ENCODE results near the gene SND1. TPM values are rescaled to one million over a fixed set of nuclear protein-coding genes. Genes with fewer than 3 reads are reported as not detected.

Gene SND1
- polyA plus RNA-seq, 3 donors: 67.1 to 171 (median 69.6) TPM

DNA sequence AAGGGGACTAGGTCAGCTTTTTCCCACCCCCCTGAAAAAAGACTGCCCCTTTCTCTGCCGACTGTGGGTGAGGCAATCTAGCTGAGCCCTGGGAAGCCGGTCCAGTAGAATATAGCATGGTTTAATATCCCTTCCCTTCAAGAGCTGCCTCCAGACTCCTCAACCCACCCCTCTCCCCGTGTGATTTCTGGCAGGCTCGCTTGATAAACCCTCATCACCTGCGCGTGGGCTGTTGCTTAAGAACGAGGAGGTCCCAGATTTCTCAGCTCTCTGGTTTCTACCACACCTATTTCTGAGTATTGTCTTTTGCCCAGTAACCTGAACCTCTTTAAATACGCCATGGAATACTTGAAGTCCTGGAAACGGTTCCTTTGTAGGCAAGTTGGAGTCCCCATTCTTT lies 381.3 kb downstream of the SND1 start:
- WGBS, 3 donors: 62 to 90% (median 85%) methylated on average over 9 of the region's 9 CpGs
- no peak overlapping the region for H3K27ac ChIP-seq (ENCODE audit: low read depth, low read length)

DNA sequence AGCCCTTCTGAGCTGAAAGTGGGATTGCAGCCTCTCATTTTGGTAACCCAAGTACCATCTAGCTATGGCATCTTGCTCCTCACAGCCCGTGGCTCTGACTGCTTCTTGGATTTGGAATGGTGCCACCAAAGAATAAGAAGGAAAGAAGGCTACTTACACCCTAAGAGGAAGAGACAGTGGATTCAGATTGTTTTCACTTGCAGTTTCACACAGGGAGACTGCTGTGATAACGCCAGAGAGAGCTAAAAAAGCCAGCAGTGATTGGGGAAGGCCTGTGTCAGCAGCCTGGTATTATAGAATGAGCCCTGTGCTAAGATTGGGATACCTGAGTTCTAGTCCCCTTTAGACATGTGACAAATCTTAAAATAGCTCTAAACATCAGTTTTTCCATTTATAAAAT lies 382.8 kb downstream of the SND1 start:
- H3K27ac ChIP-seq (ENCODE audit: low read depth, low read length): no peak overlapping the region
- 56 to 76% (median 57%) methylated on average over 2 of the region's 2 CpGs for WGBS, 3 donors

DNA sequence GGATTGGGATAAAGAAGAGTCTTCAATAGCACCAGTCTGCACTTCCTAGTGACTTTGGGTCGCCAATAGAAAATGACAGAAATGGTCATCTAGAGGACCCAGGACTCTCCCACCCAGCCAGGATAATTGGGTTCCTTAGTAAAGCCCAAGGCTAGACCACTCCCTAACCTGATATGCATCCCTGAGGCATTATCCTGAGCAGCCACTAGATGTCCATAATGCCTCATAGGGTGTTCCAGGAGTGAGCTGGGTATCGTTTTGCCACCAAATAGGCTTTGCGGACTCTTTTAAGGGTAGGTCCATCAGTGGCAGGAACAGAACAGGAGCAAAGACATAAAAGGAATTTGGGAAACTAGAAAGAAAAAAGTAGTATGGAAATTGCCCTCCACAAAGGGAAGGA lies 383.7 kb downstream of the SND1 start:
- 82 to 89% (median 85%) methylated on average over 3 of the region's 3 CpGs for WGBS, 3 donors
- H3K27ac ChIP-seq (ENCODE audit: low read depth, low read length): no peak overlapping the region

DNA sequence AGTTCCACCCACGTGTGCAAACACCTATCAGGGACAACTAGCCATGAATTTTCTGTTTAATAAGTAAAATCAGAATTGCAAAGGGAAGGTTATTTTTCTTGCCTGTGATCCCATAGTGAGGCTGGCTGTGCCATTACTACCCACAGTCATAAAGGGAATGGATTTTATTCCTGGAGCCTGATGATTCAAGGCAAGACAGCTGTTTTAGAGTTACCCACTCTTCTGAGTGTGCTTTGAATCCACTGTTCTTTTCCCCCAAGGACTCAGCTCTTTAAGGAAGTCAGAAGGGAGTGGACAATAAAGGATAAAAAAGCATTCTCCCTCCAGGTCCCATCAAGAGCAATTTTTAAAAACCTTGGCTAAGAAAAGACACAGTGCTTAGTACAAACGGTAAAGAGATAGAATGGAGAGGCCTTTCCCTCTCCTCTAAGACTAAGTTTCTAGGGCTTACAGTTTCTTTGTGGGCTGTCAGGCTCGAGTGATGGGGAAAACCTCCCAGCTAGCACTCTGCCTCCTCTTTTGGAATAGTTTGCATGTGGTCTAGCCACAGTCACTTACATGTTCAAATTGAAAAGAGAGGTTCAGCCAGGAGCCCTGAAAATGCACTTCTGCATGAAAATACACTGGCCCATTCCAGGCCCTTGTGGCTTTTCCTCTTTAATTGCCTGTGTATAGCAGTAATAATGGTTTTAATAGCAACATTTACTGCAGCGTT lies 384.4 kb downstream of the SND1 start:
- WGBS, 3 donors: 80 to 89% (median 89%) methylated on average over 4 of the region's 4 CpGs
- H3K27ac ChIP-seq (ENCODE audit: low read depth, low read length): no peak overlapping the region

DNA sequence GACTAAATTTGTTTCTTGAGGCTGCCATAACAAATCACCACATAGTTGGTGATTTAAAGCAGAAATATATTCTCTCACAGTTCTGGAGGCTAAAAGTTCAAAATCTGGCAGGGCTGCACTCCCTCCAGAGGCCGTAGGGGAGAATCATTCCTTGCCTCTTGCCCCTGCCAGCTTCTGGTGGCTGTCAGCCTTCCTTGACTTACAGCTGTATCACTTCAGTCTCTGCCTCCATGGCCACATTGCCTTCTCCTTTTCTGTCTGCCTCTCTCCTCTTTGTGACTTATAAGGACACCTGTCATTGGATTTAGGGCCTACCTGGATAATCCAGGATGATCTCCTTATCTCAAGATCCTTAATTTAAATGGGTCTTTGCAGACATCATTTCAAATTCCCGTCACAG lies 385.1 kb downstream of the SND1 start:
- no peak overlapping the region for H3K27ac ChIP-seq (ENCODE audit: low read depth, low read length)
- 94 to 95% (median 95%) methylated on average over 2 of the region's 2 CpGs for WGBS, 3 donors

DNA sequence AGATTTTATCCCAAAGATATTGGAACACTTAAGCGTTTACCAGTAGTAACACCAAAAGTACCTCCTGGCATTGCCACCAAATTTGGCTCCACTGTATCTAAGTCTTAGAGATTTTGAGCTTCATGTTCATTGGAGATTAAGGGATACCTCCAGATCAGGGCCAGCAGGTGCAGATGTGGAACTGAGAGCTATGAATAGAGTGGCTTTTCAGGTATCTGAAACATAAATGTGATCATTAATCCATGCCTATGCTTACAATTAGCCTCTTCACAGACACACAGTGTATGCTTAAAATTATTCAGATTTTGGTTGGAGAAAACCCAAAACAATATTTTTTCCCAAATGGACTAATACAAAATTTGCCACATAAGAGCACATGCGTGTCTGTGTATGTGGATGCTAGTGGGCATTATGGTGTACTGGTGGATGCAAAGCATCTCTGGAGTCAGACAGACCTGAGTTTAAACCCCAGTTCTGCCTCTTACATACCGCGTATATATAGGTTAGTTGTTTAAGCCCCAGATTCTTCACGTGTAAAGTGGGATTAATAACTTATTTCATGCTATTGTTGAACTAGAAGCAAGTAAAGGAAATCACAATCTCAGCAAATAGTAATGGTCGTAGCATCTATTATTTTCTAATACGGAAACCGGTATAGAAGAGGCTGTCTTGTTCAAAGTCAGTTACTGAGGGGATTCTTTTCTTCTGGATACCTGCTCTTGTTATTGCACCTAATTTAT lies 386.1 kb downstream of the SND1 start:
- no peak overlapping the region for H3K27ac ChIP-seq (ENCODE audit: low read depth, low read length)
- WGBS, 3 donors: 95 to 97% (median 95%) methylated on average over 8 of the region's 8 CpGs

DNA sequence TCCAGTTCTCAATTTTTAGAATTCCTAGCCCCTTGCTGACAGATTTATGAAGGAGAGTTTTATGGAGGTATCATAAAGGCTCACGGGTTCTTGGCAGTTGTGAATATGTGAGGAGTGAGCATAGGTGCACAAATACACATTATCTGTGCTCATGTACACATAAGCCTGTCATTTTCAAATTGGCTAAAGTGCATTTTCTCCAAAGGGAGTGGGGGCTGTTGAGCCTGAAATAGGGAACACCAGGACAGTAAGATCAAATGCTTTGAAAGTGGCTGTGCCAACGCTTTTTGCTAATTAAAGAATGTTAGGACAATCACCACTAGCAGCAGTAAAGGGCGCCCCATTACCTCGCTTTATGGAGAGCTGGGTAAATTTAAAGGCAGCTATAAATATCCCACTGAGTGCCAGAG lies 387.6 kb downstream of the SND1 start:
- no peak overlapping the region for H3K27ac ChIP-seq (ENCODE audit: low read depth, low read length)
- 89 to 96% (median 95%) methylated on average over 4 of the region's 4 CpGs for WGBS, 3 donors

DNA sequence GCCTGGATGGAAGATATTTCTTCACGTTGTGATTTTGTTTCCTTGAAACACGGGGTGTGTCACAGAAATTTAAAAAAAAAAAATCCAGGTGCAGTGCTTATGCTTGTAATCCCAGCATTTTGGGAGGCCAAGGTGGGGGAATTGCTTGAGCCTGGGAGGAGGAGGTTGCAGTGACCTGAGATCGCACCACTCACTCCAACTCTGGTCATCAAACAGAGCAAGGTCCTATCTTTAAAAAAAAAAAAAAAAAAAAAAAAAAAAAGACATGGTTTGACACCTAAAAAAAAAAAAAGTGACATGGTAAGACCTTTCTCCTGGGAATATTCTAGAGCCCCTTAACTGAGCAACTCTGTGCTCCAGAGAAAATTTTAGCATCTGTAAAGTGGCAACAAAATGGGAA lies 388.2 kb downstream of the SND1 start:
- H3K27ac ChIP-seq (ENCODE audit: low read depth, low read length): no peak overlapping the region
- 80 to 94% (median 92%) methylated on average over 3 of the region's 3 CpGs for WGBS, 3 donors

DNA sequence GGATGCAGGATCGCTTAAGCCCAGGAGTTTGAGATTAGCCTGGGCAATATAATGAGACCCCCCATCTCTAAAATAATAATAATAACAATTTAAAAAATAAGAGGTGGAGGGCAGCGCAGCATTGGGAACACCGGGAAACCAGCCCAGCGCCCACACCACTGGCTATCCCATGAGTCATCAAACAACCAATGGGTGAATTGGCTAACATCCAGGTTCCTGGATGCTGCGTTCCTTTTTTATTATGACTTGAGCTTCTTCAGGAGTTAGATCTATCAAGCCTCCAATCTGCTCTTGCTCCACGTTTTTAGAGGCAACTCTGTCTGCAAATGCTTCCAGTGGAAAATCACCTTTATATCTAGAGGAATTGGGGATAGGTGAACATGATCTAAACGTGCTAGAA lies 389.2 kb downstream of the SND1 start:
- 60 to 90% (median 70%) methylated on average over 7 of the region's 7 CpGs for WGBS, 3 donors

DNA sequence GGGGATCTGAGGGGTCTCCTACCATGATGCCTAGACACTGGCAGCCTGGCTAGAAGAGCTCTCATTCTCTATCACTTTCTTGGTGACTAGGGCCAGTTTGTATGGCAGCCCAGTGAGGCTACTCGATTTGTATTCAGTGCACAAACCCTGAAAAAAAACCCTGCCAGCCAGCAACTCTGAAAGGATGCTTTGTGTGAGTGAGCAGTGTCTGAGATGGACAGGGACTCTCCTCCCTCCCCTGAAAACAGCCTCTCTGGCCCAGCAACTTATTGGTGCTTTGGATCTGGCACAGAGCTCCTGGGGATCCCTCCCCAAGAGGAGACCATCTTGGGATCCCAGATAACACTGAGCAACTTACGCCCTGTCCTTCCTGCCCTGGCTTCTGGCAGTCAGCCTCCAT lies 390.0 kb downstream of the SND1 start:
- no peak overlapping the region for H3K27ac ChIP-seq (ENCODE audit: low read depth, low read length)
- WGBS, 3 donors: 71 to 95% (median 89%) methylated on average over 2 of the region's 2 CpGs

More for the DNA sequence above, 389.2 kb downstream of the SND1 start:
- H3K27ac ChIP-seq (ENCODE audit: low read depth, low read length): no peak overlapping the region

DNA sequence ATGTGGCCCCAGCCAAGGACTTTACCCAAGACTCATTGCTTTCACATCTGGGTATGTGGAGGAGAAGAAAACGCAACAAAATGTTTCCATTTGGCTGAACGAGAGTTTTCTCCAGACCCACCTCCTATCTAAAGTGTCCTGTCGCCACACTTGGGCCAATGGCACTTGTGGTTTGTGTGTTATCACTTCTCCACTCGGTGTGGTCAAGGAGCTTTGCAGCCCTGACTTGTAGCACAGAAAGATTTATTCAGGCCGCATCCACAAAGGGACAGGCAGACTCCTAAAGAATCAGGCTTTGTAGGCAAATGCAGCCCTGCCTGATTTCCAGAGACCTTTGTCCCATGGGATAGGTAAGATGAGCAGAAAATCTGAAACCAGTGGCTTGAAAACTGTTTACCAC lies 392.1 kb downstream of the SND1 start:
- 77 to 88% (median 79%) methylated on average over 5 of the region's 5 CpGs for WGBS, 3 donors
- no peak overlapping the region for H3K27ac ChIP-seq (ENCODE audit: low read depth, low read length)

DNA sequence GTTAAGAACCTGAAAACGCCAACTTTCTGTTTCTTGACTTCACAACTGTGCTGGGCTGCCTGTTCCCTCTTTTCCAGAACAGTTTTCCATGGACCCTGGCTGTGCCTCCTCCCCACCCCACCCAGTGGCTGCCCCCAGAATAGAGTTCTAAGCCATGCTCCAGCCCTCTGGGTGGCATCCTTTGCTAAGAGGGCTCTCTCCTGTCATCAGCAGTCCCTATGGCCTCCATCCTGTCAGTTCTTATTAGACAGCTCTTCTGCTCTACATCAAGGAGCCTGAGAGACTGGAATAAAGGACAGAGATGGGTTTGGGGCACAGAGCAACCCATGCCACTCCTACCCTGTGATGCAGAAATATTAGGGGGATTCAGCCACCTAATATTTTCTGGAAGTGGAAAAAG lies 393.2 kb downstream of the SND1 start:
- no peak overlapping the region for H3K27ac ChIP-seq (ENCODE audit: low read depth, low read length)
- 78 to 96% (median 79%) methylated on average over 1 of the region's 1 CpG for WGBS, 3 donors

DNA sequence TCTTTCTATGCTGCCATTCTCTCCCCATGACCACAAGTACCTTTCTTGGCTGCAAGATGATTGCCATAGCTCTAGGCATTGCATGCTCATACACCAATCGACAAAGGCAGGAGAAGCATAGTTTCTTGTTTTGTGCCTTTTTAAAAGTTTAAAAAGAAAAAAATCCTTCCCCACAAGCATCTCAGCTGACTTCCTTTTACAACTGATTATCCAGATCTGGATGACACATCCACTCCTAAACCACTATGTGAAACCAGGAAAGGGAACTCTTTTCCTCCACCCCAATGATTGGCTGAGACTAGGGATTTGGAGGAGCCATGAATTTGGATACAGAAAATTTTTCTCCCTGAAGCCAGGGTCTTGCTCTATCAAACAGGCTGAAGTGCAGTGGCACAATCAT lies 393.8 kb downstream of the SND1 start:
- H3K27ac ChIP-seq (ENCODE audit: low read depth, low read length): no peak overlapping the region
- WGBS, 3 donors: 73 to 92% (median 75%) methylated on average over 1 of the region's 1 CpG

DNA sequence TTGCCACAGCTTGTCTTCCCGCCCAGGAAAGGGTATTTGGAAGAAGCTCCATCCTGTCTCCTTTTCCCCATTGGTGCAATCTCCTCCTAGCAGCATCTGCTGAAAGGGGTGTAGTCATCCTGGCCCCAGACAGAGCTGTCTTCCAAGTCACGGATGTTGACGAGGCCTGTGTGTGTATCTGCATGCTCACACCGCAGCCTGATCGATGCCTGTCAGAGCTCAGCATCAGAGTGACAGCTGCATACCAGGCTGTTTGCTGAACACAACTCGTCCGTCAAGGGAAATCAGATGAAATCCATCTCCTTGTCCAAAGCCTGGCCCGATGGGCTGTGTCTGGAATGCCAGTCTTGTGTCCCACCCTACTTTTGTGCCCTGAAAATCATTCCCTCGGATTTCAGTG lies 400.4 kb downstream of the SND1 start:
- 91 to 95% (median 94%) methylated on average over 9 of the region's 9 CpGs for WGBS, 3 donors
- H3K27ac ChIP-seq (ENCODE audit: low read depth, low read length): no peak overlapping the region

DNA sequence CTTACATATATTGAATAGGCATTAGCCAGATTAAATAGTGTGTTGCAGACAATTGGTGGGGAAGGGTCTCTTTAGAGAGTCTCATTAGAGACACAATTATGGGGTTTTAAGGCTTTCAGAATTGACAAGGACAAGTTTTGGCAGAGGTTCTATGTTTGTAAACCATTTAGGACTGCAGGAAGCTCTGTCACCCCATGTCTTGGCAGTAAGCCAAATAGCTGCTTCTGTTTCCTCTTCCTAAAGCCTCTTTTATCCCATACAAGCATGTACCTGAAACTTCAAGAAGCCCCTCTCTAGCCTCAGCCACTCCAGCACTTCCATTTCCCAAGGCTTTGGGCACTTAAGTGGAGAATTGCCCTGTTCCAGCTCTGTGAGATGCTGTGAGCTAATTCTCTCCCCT lies 401.0 kb downstream of the SND1 start:
- H3K27ac ChIP-seq (ENCODE audit: low read depth, low read length): no peak overlapping the region

DNA sequence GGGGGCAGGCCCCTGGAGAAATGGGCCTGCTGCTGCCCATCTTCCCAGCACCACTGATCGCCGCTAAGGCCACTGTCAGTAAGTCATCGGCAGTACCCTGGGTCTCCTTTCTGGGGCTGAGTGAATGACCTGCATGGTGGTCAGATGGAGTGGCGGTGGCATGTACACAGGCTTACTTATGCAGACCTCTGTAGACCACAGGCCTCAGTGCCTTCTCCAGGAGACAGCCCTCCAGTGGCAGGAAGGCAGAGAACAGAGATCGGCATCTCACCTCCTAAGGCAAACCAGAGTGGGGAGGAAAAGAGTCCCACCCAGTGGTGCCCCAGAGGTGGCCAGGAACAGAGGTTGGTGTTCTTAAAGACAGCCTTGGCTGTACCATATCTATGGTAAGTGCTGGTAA lies 402.0 kb downstream of the SND1 start:
- 97 to 100% (median 98%) methylated on average over 5 of the region's 5 CpGs for WGBS, 3 donors
- no peak overlapping the region for H3K27ac ChIP-seq (ENCODE audit: low read depth, low read length)

DNA sequence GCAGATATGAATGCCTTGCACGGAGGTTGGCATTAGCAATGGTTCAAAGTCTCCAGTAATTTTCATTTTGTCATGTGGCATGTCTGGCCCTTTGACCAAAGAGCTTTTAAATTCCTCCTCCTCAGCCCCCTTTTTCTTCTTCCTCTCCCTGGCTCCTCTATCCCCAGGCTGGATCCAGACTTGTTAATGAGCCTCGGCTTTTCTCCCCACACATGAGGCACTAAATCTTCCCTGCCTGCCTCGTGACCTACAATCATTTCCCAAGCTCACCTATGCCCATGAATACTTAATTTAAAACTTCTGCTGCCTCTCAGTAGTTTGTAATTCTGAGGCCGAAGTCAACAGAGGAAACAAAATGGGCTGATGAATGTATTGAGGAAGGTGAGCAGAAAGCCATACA lies 402.5 kb downstream of the SND1 start:
- no peak overlapping the region for H3K27ac ChIP-seq (ENCODE audit: low read depth, low read length)
- WGBS, 3 donors: 89 to 96% (median 94%) methylated on average over 4 of the region's 4 CpGs

DNA sequence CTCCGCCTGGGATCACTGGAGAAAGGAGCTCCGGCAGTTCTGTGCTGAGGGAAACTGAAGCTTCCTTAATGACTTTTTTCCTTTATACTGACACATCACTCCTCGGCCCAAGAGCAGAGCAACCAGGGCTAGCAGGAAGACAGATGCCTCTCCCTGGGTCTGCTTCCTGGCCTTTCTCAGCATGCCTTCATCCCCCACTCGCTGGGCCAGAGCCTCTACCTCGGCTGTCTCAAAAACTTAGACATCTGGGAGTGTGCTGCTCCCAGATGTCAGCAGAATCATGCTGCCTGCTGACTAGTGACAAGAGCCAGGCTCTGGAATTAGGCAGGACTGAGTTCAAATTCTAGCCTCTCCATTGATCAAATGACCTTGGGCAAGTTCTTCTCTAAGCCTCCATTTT lies 403.6 kb downstream of the SND1 start:
- H3K27ac ChIP-seq (ENCODE audit: low read depth, low read length): no peak overlapping the region
- 75 to 80% (median 78%) methylated on average over 5 of the region's 5 CpGs for WGBS, 3 donors

DNA sequence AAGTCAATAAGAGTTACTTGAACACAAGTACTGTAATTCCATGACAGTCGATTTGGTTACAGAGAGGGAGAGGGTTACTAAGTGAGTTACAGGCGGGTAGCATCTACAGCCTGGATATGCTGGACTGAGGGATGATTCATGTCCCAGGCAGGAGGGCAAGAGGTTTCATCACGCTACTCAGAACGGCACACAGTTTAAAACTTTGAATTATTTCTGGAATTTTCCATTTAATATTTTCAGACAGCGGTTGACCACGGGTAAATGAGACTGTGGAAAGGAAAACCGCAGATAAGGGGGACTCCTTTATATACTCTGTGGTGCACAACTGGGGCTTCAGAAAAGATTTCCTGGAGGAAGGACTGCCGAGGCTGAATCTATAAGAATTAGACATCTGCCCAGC lies 404.9 kb downstream of the SND1 start:
- no peak overlapping the region for H3K27ac ChIP-seq (ENCODE audit: low read depth, low read length)
- 87 to 93% (median 89%) methylated on average over 8 of the region's 8 CpGs for WGBS, 3 donors

DNA sequence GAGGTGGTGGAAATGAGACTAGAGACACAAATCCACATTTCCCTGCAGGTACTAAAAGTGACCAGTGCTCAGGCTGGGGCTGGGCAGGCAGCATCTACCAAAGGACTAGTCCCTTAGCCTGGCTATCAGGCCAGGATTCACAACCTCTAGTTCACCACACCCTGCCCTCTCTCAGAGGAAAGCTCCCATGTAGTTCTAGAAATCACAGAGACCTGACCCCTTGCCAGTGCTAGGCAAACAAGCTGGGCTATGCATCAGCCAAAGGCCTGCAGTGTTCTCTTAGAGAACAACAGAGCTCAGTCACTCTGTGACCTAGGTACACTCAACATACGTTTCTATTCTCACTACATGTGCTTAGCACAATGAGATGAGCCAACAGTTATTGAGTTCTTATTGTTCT lies 405.9 kb downstream of the SND1 start:
- 74 to 87% (median 76%) methylated on average over 1 of the region's 1 CpG for WGBS, 3 donors

More for the DNA sequence above, 405.9 kb downstream of the SND1 start:
- H3K27ac ChIP-seq (ENCODE audit: low read depth, low read length): no peak overlapping the region

Data from adipose tissue (tissue), 3 donors.